ENCODE measurements around the gene C17orf113.
"Not testable (repeated sequence)": the region's sequence is repeated elsewhere in the genome, so short reads cannot be mapped to it uniquely, and the experiment has no call there.

Gene C17orf113

DNA sequence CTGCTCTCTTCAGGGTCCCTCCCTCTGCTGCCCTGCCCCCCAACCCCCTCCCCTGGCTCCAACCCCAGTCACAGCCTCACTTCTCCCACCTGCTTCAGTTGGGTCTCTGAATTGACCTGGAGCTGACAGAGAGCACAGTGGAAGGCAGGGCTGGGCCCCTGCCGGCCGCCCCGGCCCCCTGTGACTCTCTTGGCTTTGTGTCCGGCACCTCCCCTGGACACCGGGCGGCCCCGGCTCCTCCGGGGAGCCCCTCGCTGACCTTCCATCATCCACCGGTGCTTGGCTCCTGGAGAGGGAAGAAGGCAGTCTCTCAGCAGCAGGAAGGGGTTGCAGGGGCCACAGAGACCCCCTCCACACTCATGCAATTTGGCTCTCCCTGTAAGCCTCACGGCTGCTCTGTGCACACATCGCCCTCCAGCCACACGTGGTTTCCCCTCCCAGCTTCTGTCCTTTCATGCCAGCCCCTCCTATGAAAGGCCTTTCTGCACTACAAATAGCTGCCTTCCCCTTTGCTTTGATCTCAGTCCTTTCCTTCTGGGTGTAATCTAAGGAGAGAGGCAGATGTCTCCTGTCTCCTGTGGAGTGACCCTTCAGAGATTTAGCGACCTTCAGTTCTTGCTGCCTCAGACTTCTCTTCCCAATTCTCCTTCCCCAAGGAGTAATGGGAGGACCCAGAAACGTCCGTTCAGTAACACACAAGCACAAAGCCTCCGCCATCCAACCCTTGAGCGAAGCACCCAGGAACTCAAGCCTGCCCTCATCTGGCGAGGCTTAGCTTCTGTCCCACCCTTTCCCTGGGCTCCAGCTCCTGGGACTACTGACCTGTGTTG is 22.2 kb downstream of the C17orf113 start:
- DNase-seq (ENCODE audit: low read depth): no peak
- peak; percentile 38 for TF ChIP-seq CTCF (conservative IDR thresholded peaks at IDR 0.05; ENCODE audit: low read depth, low read length)
- no peak overlapping the region for H3K4me3 ChIP-seq (ENCODE audit: low read length)

DNA sequence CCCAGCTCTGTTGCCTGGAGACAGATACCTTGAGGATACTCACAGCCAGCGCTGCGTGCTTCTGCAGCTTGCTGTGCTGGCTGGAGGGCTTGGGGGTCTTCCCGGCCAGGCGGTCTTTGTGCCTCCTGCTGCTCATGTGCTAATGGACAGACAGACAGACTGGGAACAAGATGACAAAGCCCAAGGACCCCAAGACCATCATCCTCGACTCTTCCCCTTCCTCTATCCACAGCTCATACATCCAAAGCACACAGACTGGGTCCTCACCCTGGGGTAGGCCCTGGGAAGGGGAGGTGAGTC is 22.9 kb downstream of the C17orf113 start:
- no peak overlapping the region for H3K4me3 ChIP-seq (ENCODE audit: low read length)
- TF ChIP-seq CTCF (conservative IDR thresholded peaks at IDR 0.05; ENCODE audit: low read depth, low read length): no peak
- DNase-seq (ENCODE audit: low read depth): no peak

DNA sequence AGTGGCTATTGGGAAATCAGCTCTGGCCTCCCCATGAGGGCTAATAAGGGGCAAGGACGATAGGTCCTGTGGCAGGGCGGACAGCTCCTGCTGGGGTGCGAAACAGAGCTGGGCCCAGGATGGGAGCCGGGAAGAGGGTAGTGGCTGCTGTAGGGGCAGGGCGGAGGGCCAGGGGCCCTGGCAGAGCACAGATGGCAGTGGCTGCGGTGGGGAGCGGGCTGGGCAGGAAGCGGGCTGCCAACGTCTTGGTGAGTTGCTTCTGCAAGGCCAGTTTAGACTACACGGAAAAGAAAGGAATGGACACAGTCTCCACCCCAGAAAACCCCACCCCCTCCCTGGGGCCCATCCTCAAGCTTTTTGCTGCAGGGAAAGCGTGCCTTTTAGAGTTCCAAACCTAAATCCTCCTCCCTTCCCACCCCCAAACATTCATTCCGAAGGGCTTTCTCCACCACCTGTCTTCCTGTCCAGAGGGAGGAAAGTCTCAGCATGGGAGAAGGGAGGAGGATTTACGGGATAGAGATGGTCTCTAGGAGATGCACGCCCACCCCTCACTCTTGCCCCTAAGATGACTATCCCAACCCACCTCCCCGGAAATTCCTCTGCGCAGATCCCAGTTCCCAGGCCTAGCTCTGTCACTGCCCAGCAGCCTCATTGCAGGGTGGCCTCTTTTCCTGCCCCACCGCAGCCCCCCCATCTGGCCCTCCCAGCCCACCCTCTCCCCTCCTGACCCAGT is 23.4 kb downstream of the C17orf113 start:
- no peak for DNase-seq (ENCODE audit: low read depth)
- no peak overlapping the region for H3K4me3 ChIP-seq (ENCODE audit: low read length)
- TF ChIP-seq CTCF (conservative IDR thresholded peaks at IDR 0.05; ENCODE audit: low read depth, low read length): no peak

DNA sequence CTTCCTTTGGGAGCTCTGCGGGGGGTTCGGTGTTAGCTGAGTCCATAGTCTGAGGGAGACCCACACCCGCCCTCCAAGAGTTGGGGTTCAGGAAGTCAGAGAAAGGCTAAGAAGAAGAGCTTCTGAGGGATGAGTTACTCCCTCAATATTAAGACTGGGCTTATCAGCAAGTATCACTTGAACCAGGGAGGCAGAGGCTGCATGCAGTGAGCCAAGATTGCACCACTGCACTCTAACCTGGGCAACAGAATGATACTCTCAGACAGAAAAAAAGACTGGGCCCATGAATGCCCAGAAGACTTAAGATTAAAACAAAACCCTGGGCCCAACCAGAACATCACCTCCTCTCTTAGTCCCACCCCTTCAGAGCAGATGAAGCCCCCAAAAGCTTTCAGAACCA is 24.5 kb downstream of the C17orf113 start:
- DNase-seq (ENCODE audit: low read depth): no peak
- no peak for TF ChIP-seq CTCF (conservative IDR thresholded peaks at IDR 0.05; ENCODE audit: low read depth, low read length)
- no peak overlapping the region for H3K4me3 ChIP-seq (ENCODE audit: low read length)

- DNase-seq (ENCODE audit: low read depth): no peak
- no peak for TF ChIP-seq CTCF (conservative IDR thresholded peaks at IDR 0.05; ENCODE audit: low read depth, low read length)
- no peak overlapping the region for H3K4me3 ChIP-seq (ENCODE audit: low read length)
Observed at GRCh38 chr17:42025191-42025579, 25.2 kb downstream of the C17orf113 start.

- TF ChIP-seq CTCF (conservative IDR thresholded peaks at IDR 0.05; ENCODE audit: low read depth, low read length): no peak
- no peak overlapping the region for H3K4me3 ChIP-seq (ENCODE audit: low read length)
- no peak for DNase-seq (ENCODE audit: low read depth)
Observed at GRCh38 chr17:42023524-42024349, 26.7 kb downstream of the C17orf113 start.

DNA sequence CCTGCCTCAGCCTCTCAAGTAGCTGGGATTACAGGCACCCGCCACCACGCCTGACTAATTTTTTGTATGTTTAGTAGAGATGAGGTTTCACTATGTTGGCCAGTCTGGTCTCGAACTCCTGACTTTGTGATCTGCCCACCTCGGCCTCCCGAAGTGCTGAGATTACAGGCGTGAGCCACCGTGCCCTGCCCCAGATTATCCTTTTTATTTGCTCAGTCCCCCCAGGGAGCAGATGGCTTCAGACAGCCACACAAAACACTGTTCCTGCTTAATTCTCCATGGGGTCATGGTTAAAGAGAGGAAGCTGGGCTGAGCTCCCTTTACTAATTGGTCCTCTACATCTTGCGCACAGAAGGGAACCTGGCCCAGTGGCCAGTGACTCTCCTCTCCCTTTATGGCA is 29.6 kb downstream of the C17orf113 start:
- not testable (repeated sequence) for DNase-seq (ENCODE audit: low read depth)
- peak overlapping the region; percentile 79 for H3K4me3 ChIP-seq (ENCODE audit: low read length)

All from retinal pigment epithelial cell (primary cell).